HG03457 (cell line): ENCODE data around the gene S100P.
"Not testable (repeated sequence)": the region's sequence is repeated elsewhere in the genome, so short reads cannot be mapped to it uniquely, and the experiment has no call there.

ENCODE experiments used
- ATAC-seq: cut with Tn5 transposase; IDR thresholded peaks from one replicate; pipeline ENCODE4 v1.9.1; 2021; ENCODE audit warnings: moderate number of reproducible peaks; ENCODE audit not compliant: unreplicated experiment

The S100P gene

GRCh38 chr4:6693231-6694176 is at the start of gene S100P:
TSS of gene S100P (plus strand) at chr4:6693878. CDS start at chr4:6693933, 55 bp downstream.
- no peak for ATAC-seq

- ATAC-seq = no peak
Measured at GRCh38 chr4:6644792-6645530, 48.7 kb upstream of the S100P start.

- no peak for ATAC-seq
Measured at GRCh38 chr4:6647169-6647568, 46.5 kb upstream of the S100P start.

GRCh38 chr4:6647582-6648230 is 46.0 kb upstream of the S100P start:
- ATAC-seq = no peak

- no peak for ATAC-seq
Measured at GRCh38 chr4:6649216-6649615, 44.5 kb upstream of the S100P start.

GRCh38 chr4:6654211-6654610 is 39.5 kb upstream of the S100P start:
- ATAC-seq = not testable (repeated sequence)

- not testable (repeated sequence) for ATAC-seq
Measured at GRCh38 chr4:6655291-6655690, 38.4 kb upstream of the S100P start.

- no peak for ATAC-seq
Measured at GRCh38 chr4:6655924-6656323, 37.8 kb upstream of the S100P start.

GRCh38 chr4:6657242-6658208 is 36.2 kb upstream of the S100P start:
- no peak for ATAC-seq

GRCh38 chr4:6658209-6658595 is 35.5 kb upstream of the S100P start:
- no peak for ATAC-seq

GRCh38 chr4:6658597-6659075 is 35.0 kb upstream of the S100P start:
- ATAC-seq = no peak

GRCh38 chr4:6659897-6660296 is 33.8 kb upstream of the S100P start:
- no peak for ATAC-seq

GRCh38 chr4:6660430-6660829 is 33.2 kb upstream of the S100P start:
- ATAC-seq = no peak

GRCh38 chr4:6662591-6662990 is 31.1 kb upstream of the S100P start:
- no peak for ATAC-seq

GRCh38 chr4:6663596-6664393 is 29.9 kb upstream of the S100P start:
- ATAC-seq = no peak

GRCh38 chr4:6665320-6665654 is 28.4 kb upstream of the S100P start:
- ATAC-seq = no peak

- no peak for ATAC-seq
Measured at GRCh38 chr4:6668391-6668790, 25.3 kb upstream of the S100P start.

GRCh38 chr4:6671648-6672047 is 22.0 kb upstream of the S100P start:
- ATAC-seq = no peak

- no peak for ATAC-seq
Measured at GRCh38 chr4:6672131-6672530, 21.5 kb upstream of the S100P start.
